H1 (cell line): Measurements from ENCODE around the gene ADCY5. TPM values are rescaled to one million over a fixed set of nuclear protein-coding genes. Genes with fewer than 3 reads are reported as not detected.
A peak's percentile ranks its signal among the peaks of the same experiment; 100 is the strongest.

Source experiments
- CTCF ChIA-PET: fragments of 300-600 bp; sonication (Branson Sonifier 250); formaldehyde crosslinking; loops from one replicate; lab custom pipeline; 2021; ENCODE audit not compliant: partially characterized antibody; lab: Charles Lee
- POLR2A ChIA-PET: fragments of 300-600 bp; sonication (Branson Sonifier 250); formaldehyde crosslinking; loops from one replicate; lab custom pipeline; 2021; ENCODE audit warnings: inconsistent platforms; ENCODE audit not compliant: partially characterized antibody; lab: Charles Lee
- DNase-seq, 2 experiments: peaks; one replicate each; pipeline versions ENCODE4 v3.0.0 to v3.0.0-alpha.2; 2010 to 2022; ENCODE audit warnings: low spot score in 2 of 2, low read depth in 1 of 2, mixed read lengths in 1 of 2
- FAIRE-seq: peaks from 2 replicates; lab custom pipeline; 2011; peaks lifted over from hg19 to GRCh38; lab: Jason Lieb, UNC
- H2AFZ ChIP-seq: 2 replicates; pipeline ENCODE4 v1.8.1; 2012; ENCODE audit warnings: low read length, inconsistent platforms
- H2AK5ac ChIP-seq: 2 replicates; pipeline ENCODE4 v1.6.1; 2013; ENCODE audit warnings: low read depth, low read length
- H2BK120ac ChIP-seq: replicated peaks from 2 replicates; pipeline ENCODE3; 2013; ENCODE audit warnings: low read depth, low read length, inconsistent platforms
- H2BK12ac ChIP-seq: 2 replicates; pipeline ENCODE4 v1.6.1; 2013; ENCODE audit warnings: low read depth, low read length
- H2BK15ac ChIP-seq: 2 replicates; pipeline ENCODE4 v1.6.1; 2013; ENCODE audit warnings: low read length
- H2BK20ac ChIP-seq: 2 replicates; pipeline ENCODE4 v1.6.1; 2013; ENCODE audit warnings: low read length
- H2BK5ac ChIP-seq: 2 replicates; pipeline ENCODE4 v1.6.1; 2013; ENCODE audit warnings: low read depth, low read length
- H3K14ac ChIP-seq: 2 replicates; pipeline ENCODE4 v1.6.1; 2013; ENCODE audit warnings: inconsistent platforms; ENCODE audit not compliant: insufficient read length
- H3K18ac ChIP-seq: 2 replicates; pipeline ENCODE4 v1.6.1; 2013; ENCODE audit warnings: low read length; ENCODE audit errors: extremely low read depth
- H3K23ac ChIP-seq: 2 replicates; pipeline ENCODE4 v1.6.1; 2013; ENCODE audit warnings: inconsistent platforms; ENCODE audit not compliant: insufficient read length
- H3K23me2 ChIP-seq: 2 replicates; pipeline ENCODE4 v1.6.1; 2013; ENCODE audit warnings: low read depth, low read length
- H3K27ac ChIP-seq: 2 replicates; pipeline ENCODE4 v1.6.1; 2011; ENCODE audit warnings: low read depth, low read length, inconsistent platforms
- H3K27me3 ChIP-seq, 4 experiments: replicated peaks in 1 of 4; 1 replicate in 1 of 4; 2 replicates in 3 of 4; pipeline versions ENCODE4 v1.6.1 to v1.8.1; 2011 to 2013; ENCODE audit warnings: low read length in 3 of 4, mild to moderate bottlenecking in 3 of 4, inconsistent platforms in 2 of 4, mixed read lengths in 2 of 4, moderate library complexity in 1 of 4; ENCODE audit not compliant: control insufficient read depth in 3 of 4, insufficient read depth in 3 of 4; ENCODE audit errors: extremely low read depth in 1 of 4
- H3K36me3 ChIP-seq, 4 experiments: 2 replicates each; pipeline versions ENCODE4 v1.6.1 to v1.8.1; 2011 to 2013; ENCODE audit warnings: mild to moderate bottlenecking in 4 of 4, low read length in 3 of 4, moderate library complexity in 2 of 4, control low read depth in 1 of 4, inconsistent platforms in 1 of 4; ENCODE audit not compliant: insufficient read depth in 4 of 4, control insufficient read depth in 2 of 4
- H3K4ac ChIP-seq: replicated peaks from 2 replicates; pipeline ENCODE3; 2013; ENCODE audit warnings: low read length, low read depth, mixed read lengths, inconsistent platforms; ENCODE audit not compliant: insufficient read length
- H3K4me1 ChIP-seq, 4 experiments: replicated peaks in 1 of 4; 1 replicate in 1 of 4; 2 replicates in 3 of 4; pipeline versions ENCODE4 v1.6.1 to v1.8.1; 2011 to 2013; ENCODE audit warnings: low read length in 3 of 4, inconsistent platforms in 2 of 4, mixed read lengths in 1 of 4; ENCODE audit not compliant: insufficient read depth in 4 of 4, control insufficient read depth in 3 of 4
- H3K4me2 ChIP-seq, 2 experiments: 2 replicates each; pipeline versions ENCODE4 v1.6.1 to v1.8.1; 2011 to 2013; ENCODE audit warnings: low read depth in 2 of 2, low read length in 2 of 2, control low read depth in 1 of 2, inconsistent platforms in 1 of 2, mild to moderate bottlenecking in 1 of 2; ENCODE audit not compliant: insufficient read depth in 1 of 2
- H3K4me3 ChIP-seq, 4 experiments: fragments of 200-600, 300-600 bp in 1 of 4; sonication (generic), shearing (Covaris generic), sonication (Bioruptor Twin) in 1 of 4; 2 replicates each; pipeline versions ENCODE4 v1.5.1 to v1.8.1; 2011 to 2016; ENCODE audit warnings: low read length in 4 of 4, low read depth in 3 of 4, control low read depth in 2 of 4, inconsistent platforms in 2 of 4, mild to moderate bottlenecking in 2 of 4, mixed read lengths in 1 of 4, moderate library complexity in 1 of 4; ENCODE audit not compliant: insufficient read depth in 2 of 4; ENCODE audit errors: extremely low read depth in 1 of 4
- H3K56ac ChIP-seq: replicated peaks from 2 replicates; pipeline ENCODE3; 2013; ENCODE audit warnings: low read depth, mild to moderate bottlenecking, mixed read lengths, low read length, inconsistent platforms; ENCODE audit not compliant: insufficient read length
- H3K79me1 ChIP-seq: 2 replicates; pipeline ENCODE4 v1.6.1; 2013; ENCODE audit warnings: low read depth, low read length, control low read depth
- H3K79me2 ChIP-seq, 2 experiments: 2 replicates each; pipeline versions ENCODE4 v1.6.1 to v1.8.1; 2012 to 2013; ENCODE audit warnings: low read length in 2 of 2, mild to moderate bottlenecking in 2 of 2, inconsistent platforms in 1 of 2; ENCODE audit not compliant: insufficient read depth in 2 of 2, control insufficient read depth in 1 of 2
- H3K9ac ChIP-seq, 4 experiments: replicated peaks in 1 of 4; 1 replicate in 1 of 4; 2 replicates in 3 of 4; pipeline versions ENCODE4 v1.6.1 to v1.8.1; 2011 to 2013; ENCODE audit warnings: low read depth in 3 of 4, low read length in 3 of 4, control low read depth in 2 of 4, mild to moderate bottlenecking in 2 of 4, moderate library complexity in 2 of 4, inconsistent platforms in 1 of 4; ENCODE audit errors: extremely low read depth in 1 of 4
- H3K9me3 ChIP-seq, 2 experiments: 2 replicates each; pipeline versions ENCODE4 v1.6.1 to v1.8.1; 2012 to 2013; ENCODE audit warnings: mild to moderate bottlenecking in 2 of 2, moderate library complexity in 2 of 2, control low read depth in 1 of 2, inconsistent platforms in 1 of 2, low read depth in 1 of 2, low read length in 1 of 2, mixed read lengths in 1 of 2; ENCODE audit not compliant: insufficient read depth in 2 of 2
- H4K20me1 ChIP-seq, 2 experiments: replicated peaks in 1 of 2; 2 replicates each; pipeline versions ENCODE3 to v1.8.1; 2011 to 2013; ENCODE audit warnings: inconsistent platforms in 2 of 2, low read length in 2 of 2, mild to moderate bottlenecking in 1 of 2; ENCODE audit not compliant: insufficient read depth in 2 of 2, control insufficient read depth in 1 of 2
- H4K5ac ChIP-seq: 2 replicates; pipeline ENCODE4 v1.6.1; 2013; ENCODE audit warnings: low read length, low read depth, mixed read lengths, inconsistent platforms; ENCODE audit not compliant: insufficient read length
- H4K8ac ChIP-seq: 2 replicates; pipeline ENCODE4 v1.8.0; 2013; ENCODE audit warnings: mild to moderate bottlenecking, moderate library complexity, low read length, inconsistent platforms; ENCODE audit not compliant: insufficient read depth; ENCODE audit errors: extremely low read depth
- H4K91ac ChIP-seq: replicated peaks from 2 replicates; pipeline ENCODE3; 2013; ENCODE audit warnings: low read length, mixed read lengths, inconsistent platforms; ENCODE audit not compliant: insufficient read length
- CHD2 ChIP-seq: IDR thresholded peaks from 2 replicates; pipeline ENCODE4 v1.6.1; 2012; ENCODE audit warnings: low read length, improper control_type of control experiment
- SAP30 ChIP-seq: fragments of 300-600 bp; sonication (generic); IDR thresholded peaks from 2 replicates; pipeline ENCODE4 v1.7.1; 2012; ENCODE audit warnings: low read length, moderate library complexity, mild to moderate bottlenecking, inconsistent platforms; ENCODE audit not compliant: insufficient read depth, insufficient replicate concordance
- SIN3A ChIP-seq, 2 experiments: IDR thresholded peaks in 1 of 2; conservative IDR thresholded peaks in 1 of 2; 2 replicates each; pipeline ENCODE4 v1.6.1; 2011 to 2012; ENCODE audit warnings: low read length in 2 of 2, improper control_type of control experiment in 1 of 2, low read depth in 1 of 2, mild to moderate bottlenecking in 1 of 2
- TCF12 ChIP-seq: IDR thresholded peaks from 2 replicates; pipeline ENCODE4 v1.6.1; 2011; ENCODE audit warnings: low read depth, mild to moderate bottlenecking, low read length
- TEAD4 ChIP-seq: IDR thresholded peaks from 2 replicates; pipeline ENCODE4 v1.6.1; 2012; ENCODE audit warnings: low read depth, low read length, inconsistent platforms, mixed read lengths
- YY1 ChIP-seq: IDR thresholded peaks from 2 replicates; pipeline ENCODE4 v1.6.1; 2011; ENCODE audit warnings: low read depth, mild to moderate bottlenecking, low read length
- ZNF274 ChIP-seq: IDR thresholded peaks from 2 replicates; pipeline ENCODE4 v1.7.0; 2012; ENCODE audit warnings: low read length, borderline replicate concordance; ENCODE audit errors: extremely low read depth
- WGBS, 2 experiments: shearing (Covaris generic) in 1 of 2; methylation state at CpG; one replicate each; pipeline versions ENCODE4 v1.1.6 to v1.1.7; 2013 to 2015; ENCODE audit warnings: low lambda C conversion rate in 2 of 2, mixed read lengths in 2 of 2, inconsistent platforms in 1 of 2, low coverage in 1 of 2, missing lambda C conversion rate in 1 of 2; ENCODE audit not compliant: insufficient replicate concordance in 2 of 2, insufficient coverage in 1 of 2, insufficient read length in 1 of 2; ENCODE audit errors: extremely low coverage in 1 of 2, missing lambda C conversion rate in 1 of 2; 5-methylcytosine and 5-hydroxymethylcytosine counted together
- polyA plus RNA-seq, 7 experiments: library from polyadenylated mRNA; depleted of rRNA in 3 of 7; stranded (reverse) in 5 of 7; unstranded in 2 of 7; fragments of >200 nt in 5 of 7; fragments of 200-250 nt in 2 of 7; gene quantifications; 1 replicate in 5 of 7; 2 replicates in 1 of 7; 4 replicates in 1 of 7; pipeline versions ENCODE4 v1.2.1 to v1.2.3, GENCODE V29; 2011 to 2013; ENCODE audit warnings: missing spikeins in 2 of 7, mixed read lengths in 2 of 7
- total RNA-seq: library from RNA; stranded (reverse); fragmentation: NEBNext Ultra II Directional; extraction: Animal tissue kit (Norgen Biotek cat#: 25700); gene quantifications from 2 replicates; pipeline ENCODE4 v1.2.1, GENCODE V29; 2021
- TF ChIP-seq, protein P1 (sequence below): IDR thresholded peaks from 2 replicates; pipeline ENCODE4 v1.6.1; 2012; ENCODE audit warnings: inconsistent platforms
- TF ChIP-seq, protein P2 (sequence below), 3 experiments: IDR thresholded peaks; 1 replicate in 2 of 3; 2 replicates in 1 of 3; pipeline versions ENCODE4 v1.5.1 to v1.6.1; 2011; ENCODE audit warnings: low read length in 3 of 3, mild to moderate bottlenecking in 3 of 3, inconsistent platforms in 2 of 3, low read depth in 1 of 3, moderate library complexity in 1 of 3; ENCODE audit not compliant: insufficient read depth in 1 of 3; ENCODE audit errors: control extremely low read depth in 1 of 3

ADCY5 gene
- total and polyA plus RNA-seq, 2 of the 8 experiments (the other 6 are each of a cell fraction or from before 2014, with no cell fraction given), result 18.9 to 40.8 TPM

DNA sequence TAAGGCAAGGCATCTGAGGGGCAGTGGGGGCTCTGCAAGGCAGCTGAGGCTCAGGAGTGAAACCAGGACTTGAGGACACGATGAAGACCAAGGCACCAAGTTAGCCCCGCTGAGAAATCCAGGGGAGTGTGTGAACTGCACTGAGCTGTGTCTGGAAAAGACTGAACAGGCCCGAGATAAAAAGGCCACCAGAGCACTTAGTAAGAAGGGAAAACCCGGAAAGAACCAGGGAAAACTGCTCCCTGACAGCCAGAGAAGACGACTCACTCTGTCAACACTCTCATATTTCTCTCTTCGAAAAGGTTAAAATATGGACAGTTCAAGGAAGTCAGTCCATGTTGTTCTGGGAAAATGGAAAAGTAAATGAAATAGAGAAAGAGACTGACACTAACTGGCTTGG lies 138.1 kb downstream of the ADCY5 start:
- Histone ChIP-seq H3K27ac (no peak overlapping the region), H4K20me1 (no peaks in the 10 kb centered on the region), H4K8ac (no peak overlapping the region), H2BK120ac (no peak overlapping the region), H3K79me1 (0 out of 2 replicates have a peak, but pooled peaks cover 5% of the 10 kb centered on the region), H3K4me1 (peaks cover 16 to 48% (median 31%) of the 10 kb centered on the region in 4 experiments), H2AFZ (no peak overlapping the region), H2BK12ac (no peak overlapping the region), H2AK5ac (no peak overlapping the region), H2BK20ac (no peak overlapping the region), H3K27me3 (no peaks in the 10 kb centered on the region; a peak in 1 of 7 replicates), H4K91ac (peak overlapping the region; percentile 23), H3K9ac (no peak overlapping the region), H3K79me2 (peaks cover 0 to 31% of the 10 kb centered on the region in 2 experiments; a peak in 2 of 4 replicates), H3K4ac (peak overlapping the region; percentile 73), H3K23ac (no peak overlapping the region), H3K36me3 (no peaks in the 10 kb centered on the region; a peak in 1 of 8 replicates), H3K18ac (no peak overlapping the region; the same call in 1 of the 2 replicates), H3K9me3 (no peaks in the 10 kb centered on the region), H3K56ac (no peak overlapping the region), H3K14ac (no peak overlapping the region), H3K23me2 (peaks cover 10% of the 10 kb centered on the region; the same call in 1 of the 2 replicates), H4K5ac (no peak overlapping the region), H3K4me3 (no peak overlapping the region), H3K4me2 (0 out of 4 replicates have a peak overlapping the region, but pooled peaks of 1 of the 2 experiments have one; percentile 28), H2BK15ac (0 out of 2 replicates have a peak overlapping the region, but pooled peaks have one; percentile 36), H2BK5ac (no peak overlapping the region)
- ChIA-PET CTCF (interaction anchor here (0.6 to 17.6 kb wide), 12 partner anchors 10 to 556 kb away, joined by 3 to 245 read pairs (median 3); no protein-coding TSS in a partner anchor), POLR2A (interaction anchor here (1.3 to 1.8 kb wide), 3 partner anchors 12 to 24 kb away, joined by 3 to 8 read pairs (median 6); no protein-coding TSS in a partner anchor)
- FAIRE-seq (no peak), DNase-seq (no peak)
- 71% methylated on average over 6 of the region's 6 CpGs; no CpG with 5 or more reads in 1 of the 2 experiments for WGBS, 2 experiments
- TF ChIP-seq ZNF274 (no peak), TCF12 (no peak), TEAD4 (no peak), SAP30 (no peak), CHD2 (no peak), SIN3A (conservative IDR thresholded peaks at IDR 0.05 in 1 of 2, IDR thresholded peaks at IDR 0.05 in 1 of 2; ENCODE audit: low read depth in 1 of 2, low read length in 2 of 2) (no peak), YY1 (no peak)
- TF ChIP-seq, protein P1, sequence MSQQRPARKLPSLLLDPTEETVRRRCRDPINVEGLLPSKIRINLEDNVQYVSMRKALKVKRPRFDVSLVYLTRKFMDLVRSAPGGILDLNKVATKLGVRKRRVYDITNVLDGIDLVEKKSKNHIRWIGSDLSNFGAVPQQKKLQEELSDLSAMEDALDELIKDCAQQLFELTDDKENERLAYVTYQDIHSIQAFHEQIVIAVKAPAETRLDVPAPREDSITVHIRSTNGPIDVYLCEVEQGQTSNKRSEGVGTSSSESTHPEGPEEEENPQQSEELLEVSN, result no peak
- TF ChIP-seq, protein P2, sequence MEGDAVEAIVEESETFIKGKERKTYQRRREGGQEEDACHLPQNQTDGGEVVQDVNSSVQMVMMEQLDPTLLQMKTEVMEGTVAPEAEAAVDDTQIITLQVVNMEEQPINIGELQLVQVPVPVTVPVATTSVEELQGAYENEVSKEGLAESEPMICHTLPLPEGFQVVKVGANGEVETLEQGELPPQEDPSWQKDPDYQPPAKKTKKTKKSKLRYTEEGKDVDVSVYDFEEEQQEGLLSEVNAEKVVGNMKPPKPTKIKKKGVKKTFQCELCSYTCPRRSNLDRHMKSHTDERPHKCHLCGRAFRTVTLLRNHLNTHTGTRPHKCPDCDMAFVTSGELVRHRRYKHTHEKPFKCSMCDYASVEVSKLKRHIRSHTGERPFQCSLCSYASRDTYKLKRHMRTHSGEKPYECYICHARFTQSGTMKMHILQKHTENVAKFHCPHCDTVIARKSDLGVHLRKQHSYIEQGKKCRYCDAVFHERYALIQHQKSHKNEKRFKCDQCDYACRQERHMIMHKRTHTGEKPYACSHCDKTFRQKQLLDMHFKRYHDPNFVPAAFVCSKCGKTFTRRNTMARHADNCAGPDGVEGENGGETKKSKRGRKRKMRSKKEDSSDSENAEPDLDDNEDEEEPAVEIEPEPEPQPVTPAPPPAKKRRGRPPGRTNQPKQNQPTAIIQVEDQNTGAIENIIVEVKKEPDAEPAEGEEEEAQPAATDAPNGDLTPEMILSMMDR (IDR thresholded peaks at IDR 0.05; ENCODE audit: control extremely low read depth in 1 of 3, insufficient read depth in 1 of 3, low read depth in 1 of 3, low read length in 3 of 3), result no peak
